Measurements from ENCODE around the gene KLK3.

- TF ChIP-seq CTCF (IDR thresholded peaks at IDR 0.05) (no peak), POLR2A (IDR thresholded peaks at IDR 0.05) (no peak)
Observed at GRCh38 chr19:50894478-50895356, 40.0 kb downstream of the KLK3 start.

All from vagina (tissue), 2 donors.